Measurements from ENCODE around the gene GALM.
"Not testable (repeated sequence)": the region's sequence is repeated elsewhere in the genome, so short reads cannot be mapped to it uniquely, and the experiment has no call there.

The GALM gene

GRCh38 chr2:38676681-38677080 is 10.8 kb downstream of the GALM start:
- DNase-seq = no peak

DNA sequence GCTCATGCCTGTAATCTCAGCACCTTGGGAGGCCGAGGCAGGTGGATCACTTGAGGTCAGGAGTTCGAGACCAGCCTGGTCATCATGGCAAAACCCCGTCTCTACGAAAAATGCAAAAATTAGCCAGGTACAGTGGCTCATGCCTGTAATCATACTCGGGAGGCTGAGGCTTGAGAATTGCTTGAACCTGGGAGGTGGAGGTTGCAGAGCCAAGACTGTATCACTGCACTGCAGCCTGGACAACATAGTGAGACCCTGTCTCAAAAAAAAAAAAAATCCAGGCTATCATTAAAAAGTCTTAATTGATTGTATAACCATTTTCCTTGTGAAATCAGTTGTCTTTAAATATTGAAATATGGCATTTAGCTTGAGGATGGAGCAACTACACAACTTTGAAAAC is 15.0 kb downstream of the GALM start:
- DNase-seq = not testable (repeated sequence)

GRCh38 chr2:38682008-38682575 is 16.2 kb downstream of the GALM start:
- no peak for DNase-seq

- not testable (repeated sequence) for DNase-seq
Measured at GRCh38 chr2:38682620-38683019, 16.7 kb downstream of the GALM start.

GRCh38 chr2:38683766-38684165 is 17.9 kb downstream of the GALM start:
- no peak for DNase-seq

DNA sequence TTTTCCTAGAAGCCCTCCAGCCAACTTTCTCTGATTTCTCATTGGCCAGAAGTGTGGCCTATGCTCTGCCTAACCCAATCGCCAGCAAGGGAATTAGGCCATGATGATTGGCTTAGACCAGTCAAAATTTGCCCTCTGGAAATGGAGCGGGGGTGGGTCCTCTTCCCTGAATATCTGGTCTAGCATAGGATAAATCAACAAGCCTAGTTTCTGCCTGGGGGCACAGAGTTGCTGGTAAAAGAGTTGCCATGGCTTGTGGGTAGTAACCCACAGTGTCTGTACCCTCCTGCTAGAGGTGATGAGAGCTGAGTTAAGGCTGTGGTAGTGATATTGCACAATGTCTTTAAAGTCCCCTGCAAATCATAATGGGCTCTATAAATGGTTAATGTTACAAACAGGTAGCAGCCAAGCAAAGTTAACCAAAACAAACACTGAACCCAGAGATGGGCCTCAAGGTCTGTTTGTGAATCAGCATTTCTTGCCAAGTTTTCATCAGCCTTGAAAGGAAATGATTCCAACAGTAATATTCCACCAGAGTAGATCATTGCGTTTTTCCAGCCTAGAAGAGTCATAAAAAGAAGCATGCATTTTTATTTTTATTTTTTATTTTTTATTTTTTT is 19.3 kb downstream of the GALM start:
- no peak for DNase-seq

DNA sequence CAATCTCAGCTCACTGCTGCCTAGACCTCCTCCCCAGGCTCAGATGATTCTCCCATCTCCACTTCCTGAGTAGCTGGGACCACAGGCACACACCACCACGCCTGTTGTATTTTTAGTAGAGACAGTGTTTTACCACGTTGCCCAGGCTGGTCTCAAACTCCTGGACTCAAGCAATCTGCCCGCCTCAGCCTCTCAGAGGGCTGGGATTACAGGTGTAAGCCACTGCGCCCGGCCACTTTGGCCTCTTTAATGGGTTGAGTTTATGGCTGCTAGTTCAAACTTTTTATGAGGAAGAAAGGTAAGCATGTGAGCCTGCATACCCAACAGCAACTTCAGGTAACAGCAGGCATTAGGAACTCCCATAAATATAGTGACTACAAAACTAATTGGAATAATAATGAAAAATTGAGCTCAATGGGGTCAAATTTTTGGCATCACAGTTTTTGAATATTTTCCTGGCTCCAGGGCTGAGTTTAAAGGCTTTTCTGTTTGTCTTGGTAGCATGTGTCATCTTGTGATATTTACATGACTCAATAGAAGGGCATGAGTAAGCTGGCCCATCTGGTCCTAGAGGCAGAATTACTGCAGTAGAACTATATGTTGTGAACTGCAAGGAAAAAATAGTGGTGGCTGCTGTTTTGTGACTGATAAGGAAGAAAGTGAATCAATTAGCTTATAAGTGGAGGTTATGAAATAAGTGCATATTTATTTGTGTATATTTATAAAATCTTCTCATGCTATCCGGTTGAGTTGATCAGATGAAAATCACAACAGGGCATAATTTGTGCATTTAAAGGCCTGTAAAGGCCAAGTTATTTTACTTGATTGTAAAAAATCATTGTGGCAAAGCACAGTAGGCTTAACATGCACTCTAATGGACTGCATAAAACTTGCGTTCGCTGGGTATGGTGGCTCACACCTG is 24.8 kb downstream of the GALM start:
- no peak for DNase-seq

GRCh38 chr2:38691994-38692393 is 26.1 kb downstream of the GALM start:
- DNase-seq = no peak

GRCh38 chr2:38692636-38693318 is 26.9 kb downstream of the GALM start:
- no peak for DNase-seq

DNA sequence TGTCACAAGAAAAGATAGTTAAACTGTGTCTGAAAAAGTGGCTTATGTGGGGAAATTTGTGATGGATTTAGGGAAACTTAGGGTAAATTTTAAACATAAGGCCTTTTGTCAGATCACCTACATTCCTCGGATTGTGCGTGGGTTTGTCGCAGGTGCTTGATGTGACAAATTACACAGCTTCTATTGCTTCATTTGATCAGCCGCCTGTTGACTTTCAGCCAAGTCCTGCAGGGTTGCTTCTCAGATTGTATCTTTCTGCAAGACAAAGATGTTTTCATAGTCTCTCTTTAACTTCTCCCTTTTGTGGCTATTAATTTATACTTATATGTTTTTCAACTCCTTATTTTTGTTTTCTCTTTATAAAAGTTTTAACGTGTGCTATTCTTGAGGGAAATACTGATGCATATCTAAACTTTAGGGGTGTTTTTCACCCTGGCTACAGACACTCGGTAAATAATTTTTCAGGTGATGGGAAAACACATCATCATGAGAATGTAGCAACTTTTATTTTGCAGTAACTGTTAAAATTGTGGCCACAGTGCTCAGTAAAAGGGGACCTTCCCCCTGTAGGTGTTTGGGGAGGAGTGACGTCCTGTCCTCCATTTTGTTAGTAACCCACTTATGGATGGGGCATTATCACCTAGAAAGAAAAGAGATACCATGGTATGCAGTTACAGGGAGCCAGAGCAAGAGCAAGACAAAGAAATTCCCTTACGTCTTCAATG is 31.4 kb downstream of the GALM start:
- DNase-seq = no peak

- DNase-seq = no peak
Measured at GRCh38 chr2:38698467-38699003, 32.6 kb downstream of the GALM start.

GRCh38 chr2:38700113-38700785 is 34.3 kb downstream of the GALM start:
- DNase-seq = no peak

DNA sequence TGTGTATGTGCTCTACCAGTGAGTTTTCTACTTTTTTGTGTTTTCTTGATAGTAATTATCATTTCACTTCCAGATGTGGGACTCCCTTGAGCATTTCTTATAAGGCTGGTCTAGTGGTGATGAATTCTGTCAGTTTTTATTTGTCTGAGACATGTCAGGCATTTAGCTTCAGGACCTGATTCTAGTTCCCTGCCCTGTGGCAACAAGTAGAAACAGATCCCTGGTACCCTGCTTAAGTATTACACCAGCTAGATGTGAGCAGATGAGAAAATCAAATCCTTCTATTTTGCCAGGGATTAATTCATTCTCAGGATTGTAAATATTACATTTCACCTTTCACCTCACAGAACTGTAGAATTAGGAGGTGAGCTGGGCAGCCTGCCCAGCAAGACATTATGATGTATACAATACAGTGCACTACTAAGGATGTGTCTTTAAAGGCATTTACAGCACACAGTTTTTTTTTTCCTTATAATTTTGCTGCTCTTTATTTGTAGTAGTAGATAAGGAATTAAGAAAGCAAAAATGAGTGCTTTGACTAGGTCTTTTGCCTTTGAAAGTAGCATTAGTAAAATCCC is 35.1 kb downstream of the GALM start:
- DNase-seq = no peak

- no peak for DNase-seq
Measured at GRCh38 chr2:38701542-38701941, 35.6 kb downstream of the GALM start.

- DNase-seq = no peak
Measured at GRCh38 chr2:38702413-38702812, 36.5 kb downstream of the GALM start.

GRCh38 chr2:38703336-38703735 is 37.4 kb downstream of the GALM start:
- not testable (repeated sequence) for DNase-seq

GRCh38 chr2:38704664-38705063 is 38.8 kb downstream of the GALM start:
- DNase-seq = no peak

GRCh38 chr2:38706846-38707345 is 41.0 kb downstream of the GALM start:
- DNase-seq = no peak

GRCh38 chr2:38708491-38708890 is 42.6 kb downstream of the GALM start:
- DNase-seq = not testable (repeated sequence)

DNA sequence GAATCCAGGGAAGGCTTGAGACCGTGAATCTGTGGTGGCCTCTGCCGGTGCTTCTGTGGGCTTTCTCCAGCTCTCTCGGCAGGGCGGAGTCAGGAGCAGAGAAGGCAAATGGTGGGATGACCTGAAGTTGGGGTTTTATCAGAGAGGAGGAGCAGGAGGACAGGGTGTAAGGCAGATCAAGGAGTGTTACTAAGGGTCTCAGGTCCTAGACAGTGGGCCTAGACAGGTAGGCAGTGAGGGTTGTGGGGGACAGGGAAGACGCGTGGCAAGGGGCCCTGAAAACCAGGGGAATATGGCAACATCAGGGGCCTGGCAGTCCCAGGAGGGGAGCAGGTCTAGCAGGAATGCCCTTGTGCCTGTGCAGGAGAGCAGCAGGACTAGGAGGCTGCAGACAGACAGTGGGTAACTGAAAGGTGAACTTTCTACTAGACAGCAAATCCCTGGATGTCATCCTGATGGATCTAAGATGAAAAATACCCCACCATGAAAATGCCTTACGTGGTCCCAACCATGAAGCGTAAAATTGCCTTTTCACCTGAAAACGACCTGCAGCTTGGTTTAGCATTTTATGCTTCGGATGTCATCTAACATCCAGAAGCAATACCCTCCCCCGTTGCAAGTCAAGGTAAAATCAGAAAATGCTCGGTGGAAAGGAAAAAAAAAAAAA is 43.1 kb downstream of the GALM start:
- peak; percentile 13 for DNase-seq

All from right kidney (tissue), 1 donor.